SK-N-SH (cell line): ENCODE results near the gene UBXN6. TPM values are rescaled to one million over a fixed set of nuclear protein-coding genes. Genes with fewer than 3 reads are reported as not detected.

Experiments used
- CTCF ChIA-PET: fragments of 300-600, 350-600 bp; formaldehyde crosslinking; extraction: SDS; loops from one replicate; lab custom pipeline; 2021; lab: Yijun Ruan, JAX
- POLR2A ChIA-PET: fragments of 350-600 bp; sonication (Branson Sonifier 250); formaldehyde crosslinking; extraction: SDS; loops from one replicate; lab custom pipeline; 2020; ENCODE audit warnings: antibody characterized with exemption, inconsistent platforms; lab: Yijun Ruan, JAX
- DNase-seq: peaks from one replicate; pipeline ENCODE4 v3.0.0; 2012
- H2AFZ ChIP-seq: fragments of 200-600 bp; sonication (generic); 2 replicates; pipeline ENCODE4 v1.8.1; 2016; ENCODE audit warnings: antibody characterized with exemption, mild to moderate bottlenecking, low read depth
- H3F3A ChIP-seq: fragments of 200-600 bp; sonication (generic); replicated peaks from 2 replicates; pipeline ENCODE3; 2016; ENCODE audit warnings: antibody characterized with exemption, mild to moderate bottlenecking; ENCODE audit not compliant: insufficient read depth
- H3K27ac ChIP-seq, 2 experiments: fragments of 200-500 bp in 1 of 2; fragments of 200-600 bp in 1 of 2; sonication (Bioruptor generic) in 1 of 2; sonication (generic), shearing (Covaris generic) in 1 of 2; 2 replicates each; pipeline versions ENCODE4 v1.5.1 to v1.6.1; 2014 to 2016; ENCODE audit warnings: low read depth in 2 of 2, inconsistent platforms in 1 of 2, low read length in 1 of 2, mild to moderate bottlenecking in 1 of 2, mixed read lengths in 1 of 2
- H3K27me3 ChIP-seq: fragments of 200-600 bp; sonication (generic), shearing (Covaris generic); 2 replicates; pipeline ENCODE4 v1.6.1; 2016; ENCODE audit warnings: mixed run types; ENCODE audit not compliant: insufficient read depth
- H3K36me3 ChIP-seq, 2 experiments: fragments of 200-500 bp in 1 of 2; fragments of 200-600 bp in 1 of 2; sonication (Bioruptor generic) in 1 of 2; sonication (generic) in 1 of 2; replicated peaks in 1 of 2; 2 replicates each; pipeline versions ENCODE3 to v1.5.1; 2014 to 2016; ENCODE audit warnings: low read length in 1 of 2, mild to moderate bottlenecking in 1 of 2; ENCODE audit not compliant: insufficient read depth in 2 of 2, control insufficient read depth in 1 of 2
- H3K4me1 ChIP-seq, 2 experiments: fragments of 200-500 bp in 1 of 2; fragments of 200-600 bp in 1 of 2; sonication (Bioruptor generic) in 1 of 2; sonication (generic), shearing (Covaris generic) in 1 of 2; 2 replicates each; pipeline versions ENCODE4 v1.5.1 to v1.6.1; 2014 to 2016; ENCODE audit warnings: low read depth in 1 of 2, low read length in 1 of 2, mixed run types in 1 of 2; ENCODE audit not compliant: insufficient read depth in 2 of 2, control insufficient read depth in 1 of 2
- H3K4me2 ChIP-seq: fragments of 200-600 bp; sonication (generic), shearing (Covaris generic); 2 replicates; pipeline ENCODE4 v1.6.1; 2017; ENCODE audit warnings: mixed run types
- H3K4me3 ChIP-seq, 2 experiments: fragments of 200-500 bp in 1 of 2; fragments of 200-600 bp in 1 of 2; sonication (Bioruptor generic) in 1 of 2; sonication (generic), shearing (Covaris generic) in 1 of 2; 2 replicates each; pipeline versions ENCODE4 v1.5.1 to v1.8.1; 2014 to 2016; ENCODE audit warnings: low read depth in 2 of 2, inconsistent platforms in 1 of 2, low read length in 1 of 2, mild to moderate bottlenecking in 1 of 2, mixed read lengths in 1 of 2, moderate library complexity in 1 of 2
- H3K79me2 ChIP-seq: fragments of 200-600 bp; sonication (generic); 2 replicates; pipeline ENCODE4 v1.8.1; 2017; ENCODE audit warnings: mild to moderate bottlenecking; ENCODE audit not compliant: insufficient read depth
- H3K9ac ChIP-seq: fragments of 200-600 bp; sonication (generic); 2 replicates; pipeline ENCODE4 v1.6.1; 2017; ENCODE audit warnings: mixed run types
- H3K9me2 ChIP-seq: fragments of 200-600 bp; sonication (generic); 2 replicates; pipeline ENCODE4 v1.6.1; 2017; ENCODE audit warnings: mixed run types
- H3K9me3 ChIP-seq: fragments of 200-600 bp; sonication (generic); 2 replicates; pipeline ENCODE4 v1.6.1; 2017; ENCODE audit warnings: mixed run types, mild to moderate bottlenecking, moderate library complexity
- H4K20me1 ChIP-seq: fragments of 200-600 bp; sonication (generic); 2 replicates; pipeline ENCODE4 v1.6.1; 2017; ENCODE audit warnings: mild to moderate bottlenecking, mixed run types; ENCODE audit not compliant: insufficient read depth
- FOSL2 ChIP-seq: IDR thresholded peaks from 2 replicates; pipeline ENCODE4 v1.4.0; 2012; ENCODE audit warnings: low read depth, mild to moderate bottlenecking, moderate library complexity, borderline replicate concordance
- FOXM1 ChIP-seq: IDR thresholded peaks from 2 replicates; pipeline ENCODE4 v1.4.0; 2012; ENCODE audit warnings: low read depth, mild to moderate bottlenecking
- POLR2AphosphoS5 ChIP-seq: IDR thresholded peaks from 2 replicates; pipeline ENCODE4 v1.6.1; 2012; ENCODE audit warnings: low read depth, low read length
- RXRA ChIP-seq: IDR thresholded peaks from 2 replicates; pipeline ENCODE4 v1.4.0; 2012; ENCODE audit warnings: low read depth, mild to moderate bottlenecking, borderline replicate concordance
- TAF1 ChIP-seq: IDR thresholded peaks from 2 replicates; pipeline ENCODE4 v1.6.1; 2012; ENCODE audit warnings: low read depth, mild to moderate bottlenecking, low read length, moderate library complexity, borderline replicate concordance
- YY1 ChIP-seq: IDR thresholded peaks from 2 replicates; pipeline ENCODE4 v1.4.0; 2012; ENCODE audit warnings: low read depth, mild to moderate bottlenecking
- WGBS: methylation state at CpG from one replicate; pipeline ENCODE4 v1.1.6; 2017; ENCODE audit warnings: low lambda C conversion rate; 5-methylcytosine and 5-hydroxymethylcytosine counted together
- polyA plus RNA-seq, 3 experiments: library from polyadenylated mRNA; depleted of rRNA; stranded (reverse); fragments of >200 nt; gene quantifications; 2 replicates each; pipeline ENCODE4 v1.2.3, GENCODE V29; 2012
- TF ChIP-seq, protein P1 (sequence below): IDR thresholded peaks from 2 replicates; pipeline ENCODE4 v1.6.1; 2012; ENCODE audit warnings: mild to moderate bottlenecking, low read depth, low read length, moderate library complexity
- TF ChIP-seq, protein P2 (sequence below): fragments of 150-350 bp; IDR thresholded peaks from 2 replicates; pipeline ENCODE4 v1.6.1; 2016; ENCODE audit warnings: mild to moderate bottlenecking, low read depth, low read length
- TF ChIP-seq, protein P3 (sequence below): IDR thresholded peaks from 2 replicates; pipeline ENCODE4 v1.4.0; 2012; ENCODE audit warnings: low read depth, borderline replicate concordance
- TF ChIP-seq, protein P4 (sequence below): fragments of 150-350 bp; IDR thresholded peaks from 2 replicates; pipeline ENCODE4 v1.6.1; 2017; ENCODE audit warnings: antibody characterized with exemption, low read length, low read depth, borderline replicate concordance

UBXN6 gene
- polyA plus RNA-seq, 1 of the 3 experiments (the other 2 are of a cell fraction), result 110 TPM

DNA sequence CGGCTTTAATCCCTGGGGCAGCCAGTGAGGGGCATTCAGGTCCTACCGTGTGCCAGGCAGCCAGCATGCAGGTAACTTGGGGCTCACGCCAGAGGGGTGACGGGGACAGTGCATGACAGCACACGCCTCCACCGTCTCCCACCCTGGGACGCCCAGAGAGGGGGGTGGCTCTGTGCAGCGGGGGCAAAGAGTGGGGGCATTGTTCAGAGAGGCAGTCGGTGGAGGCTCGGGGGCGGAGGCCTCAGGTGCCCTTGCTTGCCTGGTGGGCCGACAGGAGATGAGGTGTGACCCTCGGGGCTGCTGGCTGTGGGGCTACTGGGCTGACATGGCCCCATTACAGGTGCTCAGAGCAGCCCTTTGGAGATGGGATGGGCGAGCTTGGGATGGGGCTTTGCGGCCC lies 42.3 kb upstream of the UBXN6 start:
- Histone ChIP-seq H2AFZ (no peak overlapping the region), H3F3A (peaks cover 3% of the 10 kb centered on the region), H3K9ac (no peak overlapping the region), H3K4me3 (no peak overlapping the region), H3K4me1 (no peaks in the 10 kb centered on the region), H3K79me2 (no peaks in the 10 kb centered on the region), H3K4me2 (no peak overlapping the region), H3K9me3 (no peaks in the 10 kb centered on the region), H3K27me3 (no peaks in the 10 kb centered on the region), H3K36me3 (peaks cover 4 to 55% of the 10 kb centered on the region in 2 experiments), H3K9me2 (no peaks in the 10 kb centered on the region), H4K20me1 (no peaks in the 10 kb centered on the region), H3K27ac (no peak overlapping the region)
- no peak for TF ChIP-seq TAF1
- POLR2A ChIA-PET, result no interaction called here
- DNase-seq, result no peak
- 98% methylated on average over 13 of the region's 15 CpGs for WGBS
- CTCF ChIA-PET, result interaction anchor here (0.6 kb wide), 1 partner anchor 88 kb away, joined by 3 read pairs; no protein-coding TSS in a partner anchor

DNA sequence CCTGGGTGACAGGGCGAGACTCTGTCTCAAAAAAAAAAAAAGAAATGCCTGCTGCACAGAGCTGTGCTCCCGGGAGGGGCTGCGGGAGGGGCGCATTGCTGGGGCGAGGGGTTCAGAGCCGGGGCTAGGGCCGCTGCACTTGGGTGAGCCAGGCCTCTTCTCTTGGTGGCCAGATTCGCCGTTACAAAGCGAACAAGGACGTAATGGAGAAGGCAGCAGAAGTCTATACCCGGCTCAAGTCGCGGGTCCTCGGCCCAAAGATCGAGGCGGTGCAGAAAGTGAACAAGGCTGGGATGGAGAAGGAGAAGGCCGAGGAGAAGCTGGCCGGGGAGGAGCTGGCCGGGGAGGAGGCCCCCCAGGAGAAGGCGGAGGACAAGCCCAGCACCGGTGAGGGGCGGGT lies 41.7 kb upstream of the UBXN6 start:
- Histone ChIP-seq H3K9me2 (no peaks in the 10 kb centered on the region), H3K27ac (no peak overlapping the region), H4K20me1 (no peaks in the 10 kb centered on the region), H3K27me3 (no peaks in the 10 kb centered on the region), H3K36me3 (peaks cover 4 to 58% of the 10 kb centered on the region in 2 experiments), H3K79me2 (no peaks in the 10 kb centered on the region), H3K9ac (no peak overlapping the region), H3K4me2 (no peak overlapping the region), H3K4me3 (no peak overlapping the region), H2AFZ (no peak overlapping the region), H3K9me3 (no peaks in the 10 kb centered on the region), H3F3A (peaks cover 3% of the 10 kb centered on the region), H3K4me1 (no peaks in the 10 kb centered on the region)
- DNase-seq, result no peak
- TF ChIP-seq TAF1 (no peak), POLR2AphosphoS5 (no peak), FOSL2 (no peak), FOXM1 (no peak)
- TF ChIP-seq, protein P1, sequence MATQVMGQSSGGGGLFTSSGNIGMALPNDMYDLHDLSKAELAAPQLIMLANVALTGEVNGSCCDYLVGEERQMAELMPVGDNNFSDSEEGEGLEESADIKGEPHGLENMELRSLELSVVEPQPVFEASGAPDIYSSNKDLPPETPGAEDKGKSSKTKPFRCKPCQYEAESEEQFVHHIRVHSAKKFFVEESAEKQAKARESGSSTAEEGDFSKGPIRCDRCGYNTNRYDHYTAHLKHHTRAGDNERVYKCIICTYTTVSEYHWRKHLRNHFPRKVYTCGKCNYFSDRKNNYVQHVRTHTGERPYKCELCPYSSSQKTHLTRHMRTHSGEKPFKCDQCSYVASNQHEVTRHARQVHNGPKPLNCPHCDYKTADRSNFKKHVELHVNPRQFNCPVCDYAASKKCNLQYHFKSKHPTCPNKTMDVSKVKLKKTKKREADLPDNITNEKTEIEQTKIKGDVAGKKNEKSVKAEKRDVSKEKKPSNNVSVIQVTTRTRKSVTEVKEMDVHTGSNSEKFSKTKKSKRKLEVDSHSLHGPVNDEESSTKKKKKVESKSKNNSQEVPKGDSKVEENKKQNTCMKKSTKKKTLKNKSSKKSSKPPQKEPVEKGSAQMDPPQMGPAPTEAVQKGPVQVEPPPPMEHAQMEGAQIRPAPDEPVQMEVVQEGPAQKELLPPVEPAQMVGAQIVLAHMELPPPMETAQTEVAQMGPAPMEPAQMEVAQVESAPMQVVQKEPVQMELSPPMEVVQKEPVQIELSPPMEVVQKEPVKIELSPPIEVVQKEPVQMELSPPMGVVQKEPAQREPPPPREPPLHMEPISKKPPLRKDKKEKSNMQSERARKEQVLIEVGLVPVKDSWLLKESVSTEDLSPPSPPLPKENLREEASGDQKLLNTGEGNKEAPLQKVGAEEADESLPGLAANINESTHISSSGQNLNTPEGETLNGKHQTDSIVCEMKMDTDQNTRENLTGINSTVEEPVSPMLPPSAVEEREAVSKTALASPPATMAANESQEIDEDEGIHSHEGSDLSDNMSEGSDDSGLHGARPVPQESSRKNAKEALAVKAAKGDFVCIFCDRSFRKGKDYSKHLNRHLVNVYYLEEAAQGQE, result no peak
- 96% methylated on average over 23 of the region's 23 CpGs for WGBS
- ChIA-PET CTCF (interaction anchor here (0.6 to 1.3 kb wide), 2 partner anchors 26 to 89 kb away, joined by 3 to 4 read pairs; no protein-coding TSS in a partner anchor), POLR2A (no interaction called here)

DNA sequence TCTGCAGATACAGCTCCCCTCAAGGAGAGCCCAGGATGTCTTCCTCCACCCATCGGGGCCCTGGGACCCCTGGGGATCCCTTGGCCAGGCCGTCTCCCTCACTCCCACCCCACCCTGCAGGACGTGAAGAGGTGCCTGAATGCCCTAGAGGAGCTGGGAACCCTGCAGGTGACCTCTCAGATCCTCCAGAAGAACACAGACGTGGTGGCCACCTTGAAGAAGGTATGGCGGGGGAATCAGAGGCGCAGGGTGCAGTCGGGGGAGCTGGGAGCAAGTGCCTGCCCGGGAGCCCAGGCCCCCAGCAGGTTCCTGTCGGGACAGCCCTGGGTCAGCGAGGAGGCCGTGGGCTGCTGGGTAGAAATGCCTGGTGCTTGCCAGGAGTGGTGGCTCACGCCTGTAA lies 41.1 kb upstream of the UBXN6 start:
- DNase-seq, result no peak
- H3K4me3 ChIP-seq, result no peak overlapping the region
- H3F3A ChIP-seq, result peaks cover 3% of the 10 kb centered on the region
- no peaks in the 10 kb centered on the region for H3K27me3 ChIP-seq
- no peaks in the 10 kb centered on the region for H3K9me3 ChIP-seq
- no peaks in the 10 kb centered on the region for H4K20me1 ChIP-seq
- H3K27ac ChIP-seq, result no peak overlapping the region
- H3K79me2 ChIP-seq, result no peaks in the 10 kb centered on the region
- ChIA-PET POLR2A (no interaction called here), CTCF (interaction anchor here (1.0 to 1.3 kb wide), 2 partner anchors 25 to 26 kb away, joined by 3 to 4 read pairs; no protein-coding TSS in a partner anchor)
- H3K36me3 ChIP-seq, result peaks cover 4 to 62% of the 10 kb centered on the region in 2 experiments
- no peak overlapping the region for H3K9ac ChIP-seq
- H3K4me1 ChIP-seq, result no peaks in the 10 kb centered on the region
- H2AFZ ChIP-seq, result no peak overlapping the region
- no peak overlapping the region for H3K4me2 ChIP-seq
- no peaks in the 10 kb centered on the region for H3K9me2 ChIP-seq
- WGBS, result 88% methylated on average over 12 of the region's 12 CpGs
- TF ChIP-seq, protein P2, sequence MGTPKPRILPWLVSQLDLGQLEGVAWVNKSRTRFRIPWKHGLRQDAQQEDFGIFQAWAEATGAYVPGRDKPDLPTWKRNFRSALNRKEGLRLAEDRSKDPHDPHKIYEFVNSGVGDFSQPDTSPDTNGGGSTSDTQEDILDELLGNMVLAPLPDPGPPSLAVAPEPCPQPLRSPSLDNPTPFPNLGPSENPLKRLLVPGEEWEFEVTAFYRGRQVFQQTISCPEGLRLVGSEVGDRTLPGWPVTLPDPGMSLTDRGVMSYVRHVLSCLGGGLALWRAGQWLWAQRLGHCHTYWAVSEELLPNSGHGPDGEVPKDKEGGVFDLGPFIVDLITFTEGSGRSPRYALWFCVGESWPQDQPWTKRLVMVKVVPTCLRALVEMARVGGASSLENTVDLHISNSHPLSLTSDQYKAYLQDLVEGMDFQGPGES, result no peak
- TF ChIP-seq, protein P3, sequence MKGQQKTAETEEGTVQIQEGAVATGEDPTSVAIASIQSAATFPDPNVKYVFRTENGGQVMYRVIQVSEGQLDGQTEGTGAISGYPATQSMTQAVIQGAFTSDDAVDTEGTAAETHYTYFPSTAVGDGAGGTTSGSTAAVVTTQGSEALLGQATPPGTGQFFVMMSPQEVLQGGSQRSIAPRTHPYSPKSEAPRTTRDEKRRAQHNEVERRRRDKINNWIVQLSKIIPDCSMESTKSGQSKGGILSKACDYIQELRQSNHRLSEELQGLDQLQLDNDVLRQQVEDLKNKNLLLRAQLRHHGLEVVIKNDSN, result no peak
- TF ChIP-seq YY1 (no peak), RXRA (no peak), POLR2AphosphoS5 (no peak)
- TF ChIP-seq, protein P4, sequence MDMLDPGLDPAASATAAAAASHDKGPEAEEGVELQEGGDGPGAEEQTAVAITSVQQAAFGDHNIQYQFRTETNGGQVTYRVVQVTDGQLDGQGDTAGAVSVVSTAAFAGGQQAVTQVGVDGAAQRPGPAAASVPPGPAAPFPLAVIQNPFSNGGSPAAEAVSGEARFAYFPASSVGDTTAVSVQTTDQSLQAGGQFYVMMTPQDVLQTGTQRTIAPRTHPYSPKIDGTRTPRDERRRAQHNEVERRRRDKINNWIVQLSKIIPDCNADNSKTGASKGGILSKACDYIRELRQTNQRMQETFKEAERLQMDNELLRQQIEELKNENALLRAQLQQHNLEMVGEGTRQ, result no peak
- TF ChIP-seq, protein P1, result no peak
